ENCODE results near the gene SOWAHB.
"Not testable (repeated sequence)": the region's sequence is repeated elsewhere in the genome, so short reads cannot be mapped to it uniquely, and the experiment has no call there.

The SOWAHB gene

GRCh38 chr4:76894537-76895255, 3.2 kb downstream of the SOWAHB start:
- DNase-seq (ENCODE audit: low spot score), result no peak

- no peak for DNase-seq (ENCODE audit: low spot score)
Measured at GRCh38 chr4:76892601-76893000, 5.3 kb downstream of the SOWAHB start.

DNA sequence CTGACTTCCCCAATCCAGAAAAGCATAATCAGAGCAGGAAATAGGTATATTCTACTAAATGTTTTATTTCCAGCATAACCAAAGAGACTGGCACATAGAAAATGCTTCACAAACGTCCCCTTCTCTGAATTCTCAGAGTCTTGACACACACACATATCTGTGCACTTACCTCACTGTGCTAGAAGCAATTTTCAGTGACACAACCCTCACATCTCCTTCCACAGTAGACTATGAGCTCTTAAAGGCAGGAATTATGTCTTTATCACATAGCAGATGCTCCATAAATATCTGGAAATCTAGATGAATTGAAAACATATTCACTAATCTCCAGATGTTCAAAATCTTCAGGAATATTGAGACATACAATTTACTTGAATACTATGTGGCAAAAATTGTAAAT, 5.9 kb downstream of the SOWAHB start:
- no peak for DNase-seq (ENCODE audit: low spot score)

DNA sequence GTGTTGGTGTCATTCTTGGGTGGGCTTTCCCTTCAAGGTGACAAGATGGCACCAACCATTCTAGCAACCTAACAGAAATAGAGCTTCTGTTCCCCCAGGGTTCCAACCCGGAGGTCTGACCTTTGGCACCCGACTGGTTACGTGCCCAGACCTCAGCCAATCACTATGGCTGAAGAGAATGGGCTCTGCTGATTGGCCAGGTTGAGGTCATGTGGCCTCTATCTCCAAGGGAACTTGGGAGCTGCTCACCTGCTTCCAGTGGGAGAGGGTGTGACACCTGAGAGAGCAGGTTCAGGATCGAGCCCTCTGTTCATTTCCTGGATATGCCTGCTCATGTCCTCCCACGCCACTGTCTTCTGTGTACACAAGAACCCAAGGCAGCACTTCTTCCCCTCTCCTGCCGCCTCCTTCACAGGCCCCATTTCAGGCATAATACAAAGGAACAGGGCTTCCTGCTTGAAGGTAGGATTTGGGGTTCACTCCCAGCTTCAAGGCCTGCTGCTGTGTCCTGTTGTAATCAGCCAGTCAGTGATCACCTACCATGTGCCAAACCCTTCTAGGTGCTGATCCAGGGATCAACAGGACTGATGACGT, 11.0 kb downstream of the SOWAHB start:
- DNase-seq (ENCODE audit: low spot score), result no peak

GRCh38 chr4:76886214-76886613, 11.7 kb downstream of the SOWAHB start:
- DNase-seq (ENCODE audit: low spot score), result no peak

GRCh38 chr4:76883147-76883546, 14.8 kb downstream of the SOWAHB start:
- DNase-seq (ENCODE audit: low spot score), result no peak

DNA sequence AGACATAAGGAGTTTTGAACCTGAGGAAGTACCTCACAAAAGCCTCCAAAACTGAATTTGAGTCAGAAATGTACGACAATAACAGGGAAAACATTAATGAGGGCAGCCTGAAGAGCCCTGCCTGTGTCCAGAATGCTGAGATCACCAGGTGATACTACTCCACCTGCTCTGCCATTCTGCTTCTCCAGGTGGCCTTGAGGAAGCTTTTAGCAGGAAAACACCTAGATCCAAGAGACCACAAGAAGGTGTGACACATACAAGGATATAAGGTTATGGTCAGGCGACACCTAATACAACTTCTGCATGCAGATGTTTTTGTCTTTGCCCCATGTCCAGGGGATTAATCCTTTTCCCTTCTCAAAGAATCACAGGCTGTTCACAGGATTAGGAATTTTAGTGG, 15.3 kb downstream of the SOWAHB start:
- DNase-seq (ENCODE audit: low spot score), result no peak

DNA sequence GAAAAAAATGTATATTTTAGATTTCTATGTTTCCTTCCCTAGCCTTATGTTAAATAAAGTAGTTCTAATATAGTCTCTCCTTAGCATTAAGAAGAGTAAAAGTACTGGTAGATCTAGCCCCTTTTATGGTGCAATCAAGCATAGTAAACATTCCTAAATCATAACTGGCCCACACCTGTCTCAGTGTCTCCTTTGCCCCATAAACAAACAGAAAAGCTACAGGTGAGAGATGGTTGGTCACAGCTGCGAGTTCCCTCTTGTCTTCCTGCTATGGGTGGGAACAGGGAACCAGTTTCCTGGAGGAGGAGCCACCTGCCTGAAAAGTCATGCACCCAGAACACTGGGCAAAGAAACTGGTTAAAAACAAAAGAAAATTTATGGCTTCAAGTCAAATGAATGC, 16.6 kb downstream of the SOWAHB start:
- no peak for DNase-seq (ENCODE audit: low spot score)

GRCh38 chr4:76879731-76880364, 18.1 kb downstream of the SOWAHB start:
- DNase-seq (ENCODE audit: low spot score), result no peak

GRCh38 chr4:76878641-76879165, 19.2 kb downstream of the SOWAHB start:
- not testable (repeated sequence) for DNase-seq (ENCODE audit: low spot score)

- DNase-seq (ENCODE audit: low spot score), result no peak
Measured at GRCh38 chr4:76874176-76874575, 23.8 kb downstream of the SOWAHB start.

DNA sequence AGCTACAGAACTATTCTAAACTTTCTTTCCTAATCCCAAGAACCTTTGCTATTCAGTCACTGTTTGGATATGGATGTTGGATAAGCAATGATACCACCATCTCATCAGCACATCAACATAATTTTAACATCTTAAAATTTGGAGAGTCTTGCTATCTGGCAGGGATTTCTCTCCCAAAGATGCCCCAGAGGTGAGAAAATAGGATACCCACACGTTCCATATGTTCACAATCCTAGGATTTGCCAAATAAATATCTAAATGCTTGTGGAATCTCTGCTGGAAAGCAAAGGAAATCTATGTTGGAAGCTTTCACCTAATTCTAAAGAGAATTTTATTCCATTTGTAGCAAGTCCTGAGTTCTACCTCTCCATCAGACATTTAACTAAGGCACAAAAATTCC, 24.4 kb downstream of the SOWAHB start:
- no peak for DNase-seq (ENCODE audit: low spot score)

DNA sequence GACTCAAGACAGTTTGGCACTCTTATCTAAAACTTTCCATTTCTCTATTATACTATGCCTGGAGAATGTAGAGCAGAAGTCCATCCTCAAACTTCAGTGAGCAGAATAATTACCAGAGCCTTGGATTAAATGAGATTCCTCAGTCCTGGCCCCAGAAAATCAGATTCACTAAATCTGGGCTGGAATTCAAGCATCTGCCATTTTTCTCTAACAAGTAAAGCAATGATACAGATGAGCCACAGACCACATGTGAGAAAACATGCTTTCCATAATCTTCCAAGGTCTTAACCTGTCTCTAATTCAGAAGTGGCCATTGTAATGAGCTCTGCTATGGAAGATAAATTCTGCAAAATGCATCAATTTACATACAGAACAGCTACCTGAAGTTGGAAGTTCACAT, 25.4 kb downstream of the SOWAHB start:
- no peak for DNase-seq (ENCODE audit: low spot score)

DNA sequence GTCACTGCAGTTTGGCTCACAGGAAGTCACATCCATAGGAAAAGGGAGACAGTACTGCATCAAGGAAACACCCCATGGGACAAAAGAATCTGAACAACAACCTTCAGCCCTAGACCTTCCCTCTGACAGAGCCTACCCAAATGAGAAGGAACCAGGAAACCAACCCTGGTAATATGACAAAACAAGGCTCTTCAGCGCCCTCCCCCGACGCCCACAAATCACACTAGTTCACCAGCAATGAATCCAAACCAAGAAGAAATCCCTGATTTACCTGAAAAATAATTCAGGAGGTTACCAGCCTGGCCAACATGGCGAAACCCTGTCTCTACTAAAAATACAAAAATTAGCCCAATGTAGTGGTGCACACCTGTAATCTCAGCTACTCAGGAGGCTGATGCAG, 29.2 kb downstream of the SOWAHB start:
- DNase-seq (ENCODE audit: low spot score), result not testable (repeated sequence)

GRCh38 chr4:76867880-76868655, 29.9 kb downstream of the SOWAHB start:
- DNase-seq (ENCODE audit: low spot score), result no peak

GRCh38 chr4:76867377-76867776, 30.6 kb downstream of the SOWAHB start:
- no peak for DNase-seq (ENCODE audit: low spot score)

GRCh38 chr4:76866641-76867040, 31.3 kb downstream of the SOWAHB start:
- DNase-seq (ENCODE audit: low spot score), result no peak

- DNase-seq (ENCODE audit: low spot score), result no peak
Measured at GRCh38 chr4:76858319-76858718, 39.6 kb downstream of the SOWAHB start.

- DNase-seq (ENCODE audit: low spot score), result no peak
Measured at GRCh38 chr4:76857074-76857409, 40.9 kb downstream of the SOWAHB start.

- peak; percentile 10 for DNase-seq (ENCODE audit: low spot score)
Measured at GRCh38 chr4:76856243-76857073, 41.5 kb downstream of the SOWAHB start.

DNA sequence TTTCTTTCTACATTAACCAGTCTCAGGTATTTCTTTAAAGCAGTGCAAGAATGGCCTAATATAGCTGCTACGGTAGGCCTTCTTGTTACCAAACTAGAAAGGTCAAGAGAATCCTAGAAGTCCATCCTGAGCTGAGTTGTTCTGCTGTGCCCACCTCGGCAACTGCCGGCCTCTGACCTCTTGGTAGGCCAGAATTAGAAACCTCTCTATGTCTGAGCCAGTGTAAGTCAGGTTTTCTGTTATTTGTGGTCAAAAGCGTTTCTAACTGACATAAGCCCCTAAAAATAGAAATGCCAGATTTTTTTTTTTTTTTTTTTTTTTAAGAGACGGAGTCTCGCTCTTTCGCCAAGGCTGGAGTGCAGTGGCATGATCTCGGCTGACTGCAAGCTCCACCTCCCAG, 43.1 kb downstream of the SOWAHB start:
- DNase-seq (ENCODE audit: low spot score), result no peak

DNA sequence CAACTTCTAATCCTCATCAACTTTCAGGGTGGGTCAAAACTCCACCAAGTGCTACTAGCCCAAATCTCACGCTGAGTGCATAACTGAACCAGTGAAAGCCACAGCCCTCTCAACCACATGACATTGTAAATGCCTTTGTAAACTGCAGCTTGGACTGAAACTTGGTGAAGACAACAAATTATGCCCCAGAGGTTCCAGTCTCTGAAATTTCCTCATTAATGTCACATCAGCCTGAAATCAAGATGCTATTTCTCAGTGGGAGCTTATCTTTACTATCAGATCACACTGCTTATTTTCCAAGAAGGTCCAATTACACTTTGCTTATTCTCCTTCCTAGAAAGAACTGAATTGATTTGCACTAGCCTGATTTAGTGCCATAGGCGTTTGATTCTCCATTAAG, 46.6 kb downstream of the SOWAHB start:
- DNase-seq (ENCODE audit: low spot score), result no peak

All from AG08395 (cell line).